AG09309 (cell line): Measurements from ENCODE around the gene IMP4.

Source experiments
- DNase-seq: peaks from one replicate; pipeline ENCODE4 v3.0.0-alpha.2; 2010; ENCODE audit warnings: low read depth
- H3K4me3 ChIP-seq: 2 replicates; pipeline ENCODE4 v1.5.1; 2011; ENCODE audit warnings: mild to moderate bottlenecking, low read depth, low read length, moderate library complexity; ENCODE audit not compliant: control insufficient read depth
- TF ChIP-seq, protein P1 (sequence below): IDR thresholded peaks from 2 replicates; pipeline ENCODE4 v1.5.1; 2011; ENCODE audit warnings: mild to moderate bottlenecking, low read depth, low read length, inconsistent platforms; ENCODE audit not compliant: insufficient read depth, control insufficient read depth; ENCODE audit errors: missing control alignments

Gene IMP4

DNA sequence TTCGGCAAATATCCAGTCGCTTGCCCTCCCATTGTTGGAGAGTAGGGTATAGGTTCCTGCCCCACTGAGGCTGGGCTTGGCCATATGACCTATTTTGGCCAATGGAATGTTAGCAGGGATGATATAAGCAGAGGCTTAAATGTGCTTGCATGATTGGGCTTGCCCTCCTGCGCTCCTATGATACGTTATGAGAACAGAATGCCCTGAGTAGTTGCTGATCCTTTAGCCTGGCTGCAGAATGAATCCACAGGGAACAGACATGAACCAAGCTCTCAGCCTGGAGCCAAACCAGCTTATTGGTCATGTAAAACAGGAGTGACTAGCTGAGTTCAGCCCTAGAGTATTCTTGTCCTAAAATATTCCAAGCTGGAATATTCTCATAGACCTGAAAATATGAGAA, 34.8 kb upstream of the IMP4 start:
- H3K4me3 ChIP-seq = no peak overlapping the region
- DNase-seq = no peak
- TF ChIP-seq, protein P1, sequence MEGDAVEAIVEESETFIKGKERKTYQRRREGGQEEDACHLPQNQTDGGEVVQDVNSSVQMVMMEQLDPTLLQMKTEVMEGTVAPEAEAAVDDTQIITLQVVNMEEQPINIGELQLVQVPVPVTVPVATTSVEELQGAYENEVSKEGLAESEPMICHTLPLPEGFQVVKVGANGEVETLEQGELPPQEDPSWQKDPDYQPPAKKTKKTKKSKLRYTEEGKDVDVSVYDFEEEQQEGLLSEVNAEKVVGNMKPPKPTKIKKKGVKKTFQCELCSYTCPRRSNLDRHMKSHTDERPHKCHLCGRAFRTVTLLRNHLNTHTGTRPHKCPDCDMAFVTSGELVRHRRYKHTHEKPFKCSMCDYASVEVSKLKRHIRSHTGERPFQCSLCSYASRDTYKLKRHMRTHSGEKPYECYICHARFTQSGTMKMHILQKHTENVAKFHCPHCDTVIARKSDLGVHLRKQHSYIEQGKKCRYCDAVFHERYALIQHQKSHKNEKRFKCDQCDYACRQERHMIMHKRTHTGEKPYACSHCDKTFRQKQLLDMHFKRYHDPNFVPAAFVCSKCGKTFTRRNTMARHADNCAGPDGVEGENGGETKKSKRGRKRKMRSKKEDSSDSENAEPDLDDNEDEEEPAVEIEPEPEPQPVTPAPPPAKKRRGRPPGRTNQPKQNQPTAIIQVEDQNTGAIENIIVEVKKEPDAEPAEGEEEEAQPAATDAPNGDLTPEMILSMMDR = no peak

DNA sequence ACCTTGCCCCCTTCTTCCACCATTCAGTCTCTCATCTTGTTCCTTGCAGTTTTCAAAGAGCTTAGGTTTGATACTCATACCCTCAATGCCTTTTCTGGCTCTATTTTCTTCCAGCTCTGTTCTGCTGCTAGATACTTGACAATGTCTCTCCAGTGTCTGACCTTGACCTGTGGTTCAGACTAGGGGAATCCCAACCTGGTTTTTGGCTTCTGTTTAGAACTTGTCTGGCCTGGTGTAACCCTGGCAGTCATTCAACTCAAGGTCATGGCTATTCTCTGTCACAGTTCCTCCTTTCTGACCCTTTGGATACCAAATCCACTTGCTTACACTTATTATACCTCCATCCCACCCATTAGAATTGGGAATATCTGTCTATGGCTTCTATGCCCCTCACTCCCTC, 31.8 kb upstream of the IMP4 start:
- TF ChIP-seq, protein P1 = no peak
- H3K4me3 ChIP-seq = no peak overlapping the region

DNA sequence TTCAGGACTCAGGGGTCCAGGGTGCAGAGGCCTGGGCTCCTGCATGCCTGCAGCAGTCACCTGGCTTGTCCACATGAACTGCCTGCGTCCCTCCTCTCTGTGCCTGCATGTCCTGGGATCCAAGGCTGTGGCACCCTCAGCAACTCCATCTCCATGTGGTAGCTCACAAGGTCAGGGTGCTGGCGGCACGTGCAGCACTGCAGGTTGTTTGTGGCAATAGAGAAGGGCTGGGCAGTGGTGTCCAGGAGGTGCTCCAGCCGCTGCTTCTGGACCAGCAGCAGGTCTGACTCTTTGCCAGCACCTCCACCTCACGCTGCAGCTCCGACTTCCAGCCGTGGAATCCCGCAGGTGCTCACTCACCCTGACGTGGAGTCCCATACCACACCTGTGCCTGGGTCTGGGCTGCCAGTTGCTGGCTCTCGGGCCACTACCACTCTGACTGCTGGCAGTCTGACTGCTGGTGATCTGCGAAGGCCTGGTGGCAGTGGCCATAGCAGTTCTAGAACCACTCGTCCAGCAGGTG, 28.8 kb upstream of the IMP4 start:
- TF ChIP-seq, protein P1 = no peak
- no peak for DNase-seq
- no peak overlapping the region for H3K4me3 ChIP-seq

More for the DNA sequence above, 31.8 kb upstream of the IMP4 start:
- no peak for DNase-seq

DNA sequence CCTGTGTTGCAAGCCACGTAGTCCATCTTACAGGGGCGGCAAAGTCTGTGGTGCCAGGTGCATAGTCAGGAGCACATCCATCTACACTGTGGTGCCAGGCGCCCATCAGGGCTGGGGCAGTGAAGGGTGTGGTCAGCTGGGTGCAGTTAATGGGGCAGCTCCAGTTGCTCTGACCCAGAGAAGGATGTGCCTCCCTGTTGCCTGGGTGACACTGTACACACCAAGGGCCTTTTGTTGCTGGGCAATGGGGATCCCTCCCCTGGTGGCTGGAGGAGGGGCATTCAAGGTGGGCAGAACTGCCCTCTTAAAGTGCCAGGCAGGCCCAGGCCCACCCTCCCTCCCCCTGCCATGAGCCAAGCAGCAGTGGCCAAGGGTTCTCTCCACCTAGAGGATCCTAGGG, 28.3 kb upstream of the IMP4 start:
- H3K4me3 ChIP-seq = no peak overlapping the region
- TF ChIP-seq, protein P1 = no peak
- no peak for DNase-seq

DNA sequence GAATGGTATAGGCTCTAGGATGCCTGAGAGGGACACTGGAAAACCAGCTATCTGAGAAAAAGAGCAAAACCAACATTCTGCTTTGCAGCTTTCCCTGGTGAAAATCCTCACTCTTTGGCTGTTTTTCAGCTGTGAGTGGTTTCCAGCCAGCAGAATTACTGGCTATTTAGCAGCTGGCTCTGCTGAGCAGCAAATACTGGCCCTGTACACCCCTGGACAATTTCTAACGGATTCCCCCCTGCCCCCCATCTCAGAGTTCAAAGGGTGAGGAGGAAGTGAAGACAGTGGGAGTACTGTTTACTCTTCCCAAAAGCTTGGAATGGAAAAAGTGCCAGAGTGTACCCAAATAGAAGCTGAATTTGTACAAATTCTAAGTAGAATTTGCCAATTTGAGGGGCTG, 26.1 kb upstream of the IMP4 start:
- TF ChIP-seq, protein P1 = no peak
- no peak for DNase-seq
- H3K4me3 ChIP-seq = no peak overlapping the region

- no peak overlapping the region for H3K4me3 ChIP-seq
- TF ChIP-seq, protein P1 = no peak
- DNase-seq = no peak
These were observed 23.8 kb upstream of the IMP4 start for GRCh38 chr2:130318906-130319305.

DNA sequence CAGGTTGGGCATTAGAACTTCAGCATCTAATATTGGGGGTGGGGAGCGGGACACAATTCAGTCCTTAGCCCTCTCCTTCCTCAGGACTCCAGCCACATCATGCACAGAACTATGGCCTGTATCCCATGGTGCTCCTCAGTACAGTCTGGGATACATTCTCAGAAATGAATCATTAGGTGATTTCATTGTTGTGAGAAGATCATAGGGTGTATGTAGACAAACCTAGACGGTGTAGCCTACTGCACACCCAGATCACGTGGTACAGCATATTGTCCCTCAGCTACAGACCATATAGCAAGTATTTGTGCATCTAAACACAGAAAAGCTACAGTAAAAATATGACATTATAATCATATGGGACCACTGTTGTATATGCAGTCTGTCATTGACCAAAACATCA, 23.2 kb upstream of the IMP4 start:
- no peak for DNase-seq
- H3K4me3 ChIP-seq = no peak overlapping the region
- TF ChIP-seq, protein P1 = no peak
